ENCODE results near the gene FBXW8. TPM values are rescaled to one million over a fixed set of nuclear protein-coding genes. Genes with fewer than 3 reads are reported as not detected.
"Not testable (repeated sequence)": the region's sequence is repeated elsewhere in the genome, so short reads cannot be mapped to it uniquely, and the experiment has no call there.

The FBXW8 gene
- total RNA-seq, 1 donor from 2014 or later, result 17.9 TPM

- DNase-seq (ENCODE audit: low read depth), result no peak
Observed at GRCh38 chr12:117053597-117054201, 142.9 kb downstream of the FBXW8 start.

- DNase-seq (ENCODE audit: low read depth), result no peak
Observed at GRCh38 chr12:117054279-117054678, 143.5 kb downstream of the FBXW8 start.

GRCh38 chr12:117057626-117058025 lies 146.9 kb downstream of the FBXW8 start:
- DNase-seq (ENCODE audit: low read depth), result not testable (repeated sequence)

DNA sequence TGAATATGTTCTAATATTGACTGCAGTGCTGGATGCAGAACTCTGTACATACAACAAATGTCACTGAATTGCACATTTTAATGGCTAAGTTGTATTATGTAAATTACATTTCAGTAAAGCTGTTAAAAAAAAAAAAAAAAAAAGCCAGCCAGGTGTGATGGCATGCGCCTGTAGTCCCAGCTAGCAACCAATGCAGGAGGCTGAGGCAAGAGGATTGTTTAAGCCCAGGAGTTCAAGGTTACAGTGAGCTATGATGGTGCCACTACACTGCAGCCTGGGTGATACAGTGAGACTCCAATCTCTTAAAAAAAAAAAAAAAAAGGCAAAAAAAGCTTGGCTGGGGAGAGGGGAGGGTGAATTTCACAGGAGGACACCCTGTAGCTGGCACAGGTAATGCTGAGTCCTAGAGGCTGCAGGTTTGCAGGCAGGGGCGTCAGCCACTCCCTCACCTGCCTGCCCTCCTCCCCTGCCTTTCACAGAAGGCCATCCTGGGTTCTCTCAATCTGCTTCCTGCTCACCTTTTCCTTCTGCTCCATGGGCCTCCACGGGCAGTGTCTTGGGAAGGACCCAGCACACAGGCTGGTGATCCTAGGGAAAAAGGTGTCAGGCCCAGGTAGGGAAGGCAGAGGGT lies 147.8 kb downstream of the FBXW8 start:
- DNase-seq (ENCODE audit: low read depth), result no peak

DNA sequence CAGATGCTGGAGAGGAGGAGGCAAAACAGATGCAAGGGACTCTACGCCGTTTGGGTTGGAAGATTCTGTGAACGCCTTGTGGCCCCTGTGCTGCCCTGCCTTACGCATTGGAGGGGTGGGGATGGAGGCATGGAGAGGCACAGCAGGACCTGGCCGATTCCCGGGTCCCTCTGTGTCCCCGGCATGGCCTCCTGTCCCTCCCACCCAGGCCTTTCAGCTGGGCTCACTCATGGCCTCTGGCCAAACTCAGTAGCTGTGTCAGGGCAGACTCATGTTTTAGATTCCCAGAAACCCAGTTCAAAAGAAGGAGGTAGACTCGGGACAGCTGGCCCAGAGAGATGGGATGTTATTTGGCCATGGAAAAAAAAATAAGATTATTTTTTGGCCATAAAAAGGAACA lies 148.4 kb downstream of the FBXW8 start:
- no peak for DNase-seq (ENCODE audit: low read depth)

DNA sequence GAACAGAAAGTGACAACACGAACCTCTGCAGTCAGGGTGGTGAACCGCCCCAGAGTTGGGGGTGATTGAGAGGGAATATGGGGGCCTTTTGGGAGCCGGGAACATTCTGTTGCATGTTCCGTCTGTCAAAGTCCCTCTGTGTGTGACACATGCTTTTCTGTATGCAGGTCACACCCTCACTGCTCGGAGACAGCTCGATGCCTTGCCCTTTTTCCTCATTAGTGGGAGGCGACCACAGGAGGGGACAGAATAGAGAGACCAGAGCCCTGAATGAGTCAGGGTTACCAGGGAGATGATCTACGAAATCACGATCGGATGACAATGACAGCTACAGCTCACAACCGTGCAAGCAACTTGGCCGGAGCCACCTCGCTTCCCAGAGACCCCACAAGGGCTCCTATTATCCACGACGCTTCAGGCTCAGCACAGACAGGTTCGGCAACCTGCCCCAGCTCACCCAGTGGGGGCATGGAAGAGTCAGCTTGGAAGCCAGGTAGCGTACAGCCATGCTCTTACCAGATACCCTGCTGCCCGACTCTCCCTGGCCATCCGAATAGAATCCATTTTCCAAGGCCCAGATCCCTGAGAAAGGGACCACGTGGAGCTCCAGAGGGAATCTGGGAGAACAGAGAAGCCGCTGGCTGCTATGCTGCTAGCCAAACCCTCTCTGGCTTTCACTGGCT lies 149.6 kb downstream of the FBXW8 start:
- DNase-seq (ENCODE audit: low read depth), result no peak

DNA sequence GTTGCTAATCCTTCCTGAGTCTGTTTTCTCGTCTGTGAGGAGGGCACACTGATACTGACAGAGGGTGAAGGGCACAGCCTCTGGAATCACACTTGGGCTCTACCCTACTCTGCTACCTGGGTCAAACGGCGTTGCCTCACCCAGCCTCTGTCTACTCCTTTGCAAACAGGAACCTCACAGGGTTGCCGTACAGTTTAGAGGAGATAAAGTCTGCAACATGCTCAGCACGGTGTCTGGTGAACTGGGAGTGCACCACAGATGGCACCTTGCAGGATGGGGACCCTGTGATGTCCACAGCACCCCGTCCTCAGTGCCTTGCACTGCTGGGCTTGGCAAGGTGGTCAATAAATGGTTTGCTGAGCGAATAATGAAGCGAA lies 150.2 kb downstream of the FBXW8 start:
- DNase-seq (ENCODE audit: low read depth), result no peak

GRCh38 chr12:117061555-117062079 lies 150.9 kb downstream of the FBXW8 start:
- no peak for DNase-seq (ENCODE audit: low read depth)

GRCh38 chr12:117063162-117063911 lies 152.6 kb downstream of the FBXW8 start:
- no peak for DNase-seq (ENCODE audit: low read depth)

GRCh38 chr12:117064049-117064448 lies 153.3 kb downstream of the FBXW8 start:
- DNase-seq (ENCODE audit: low read depth), result no peak

GRCh38 chr12:117064596-117064995 lies 153.8 kb downstream of the FBXW8 start:
- DNase-seq (ENCODE audit: low read depth), result no peak

- DNase-seq (ENCODE audit: low read depth), result no peak
Observed at GRCh38 chr12:117067016-117067415, 156.3 kb downstream of the FBXW8 start.

DNA sequence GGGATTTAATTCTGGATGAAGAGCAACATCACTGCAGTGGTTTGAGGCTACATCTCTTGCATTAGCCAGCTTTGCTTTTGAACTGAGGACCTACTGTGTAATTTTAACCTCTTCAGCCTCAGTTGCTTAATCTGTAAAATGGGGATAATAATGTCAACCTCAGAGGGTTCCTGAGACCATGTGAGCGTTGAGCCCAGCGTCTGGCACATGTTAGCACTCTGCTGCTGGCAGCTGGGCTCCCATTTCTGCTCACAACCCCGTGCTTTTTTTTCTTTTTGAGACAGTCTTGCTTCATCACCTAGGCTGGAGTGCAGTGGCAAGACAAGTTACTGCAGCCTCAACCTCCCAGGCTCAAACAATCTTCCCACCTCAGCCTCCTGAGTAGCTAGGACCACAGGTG lies 156.9 kb downstream of the FBXW8 start:
- no peak for DNase-seq (ENCODE audit: low read depth)

DNA sequence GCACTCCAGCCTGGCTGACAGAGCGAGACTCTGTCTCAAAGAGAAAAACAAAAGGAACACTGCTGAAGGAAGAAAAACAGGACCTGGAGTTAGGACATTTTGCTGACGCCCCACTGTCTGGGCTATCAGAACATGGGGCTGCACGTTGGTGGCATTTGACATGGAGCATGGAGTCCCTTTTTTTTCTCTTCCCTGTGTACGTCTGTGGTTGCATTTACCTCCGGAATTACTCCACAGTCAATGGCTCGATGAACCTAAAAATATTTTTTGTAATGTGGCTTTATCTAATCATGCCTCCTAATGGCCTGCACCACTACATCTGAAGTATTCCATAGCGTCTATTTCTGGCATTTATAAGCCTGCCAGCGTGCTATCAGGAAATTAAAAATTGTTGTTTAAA lies 157.7 kb downstream of the FBXW8 start:
- no peak for DNase-seq (ENCODE audit: low read depth)

DNA sequence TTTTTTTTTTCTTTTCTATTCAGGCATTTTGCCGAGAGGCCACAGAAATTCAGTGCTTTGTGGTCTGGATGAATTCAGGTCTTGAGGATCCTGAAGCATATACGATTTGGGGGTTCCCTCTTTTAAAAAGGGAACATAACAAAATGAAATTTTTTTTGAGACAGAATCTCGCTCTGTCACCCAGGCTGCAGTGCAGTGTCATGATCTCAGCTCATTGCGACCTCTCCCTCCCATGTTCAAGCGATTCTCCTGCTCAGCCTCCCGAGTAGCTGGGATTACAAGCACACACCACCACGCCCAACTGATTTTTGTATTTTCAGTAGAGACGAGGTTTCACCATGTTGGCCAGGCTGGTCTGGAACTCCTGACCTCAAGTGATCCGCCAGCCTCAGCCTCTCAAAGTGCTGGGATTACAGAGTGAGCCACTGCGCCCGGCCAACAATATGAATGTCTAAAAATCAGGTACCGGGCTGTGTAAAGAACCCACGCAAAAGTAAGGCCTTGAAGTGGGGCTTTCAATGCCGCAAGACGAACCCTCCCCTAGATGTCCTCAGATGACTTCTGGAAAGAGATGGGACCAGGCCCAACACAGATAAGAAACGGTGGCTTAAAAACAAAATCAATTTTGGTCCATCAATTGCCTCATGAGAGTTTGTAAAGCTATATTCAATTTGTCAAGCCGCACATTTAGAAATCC lies 158.5 kb downstream of the FBXW8 start:
- DNase-seq (ENCODE audit: low read depth), result no peak

DNA sequence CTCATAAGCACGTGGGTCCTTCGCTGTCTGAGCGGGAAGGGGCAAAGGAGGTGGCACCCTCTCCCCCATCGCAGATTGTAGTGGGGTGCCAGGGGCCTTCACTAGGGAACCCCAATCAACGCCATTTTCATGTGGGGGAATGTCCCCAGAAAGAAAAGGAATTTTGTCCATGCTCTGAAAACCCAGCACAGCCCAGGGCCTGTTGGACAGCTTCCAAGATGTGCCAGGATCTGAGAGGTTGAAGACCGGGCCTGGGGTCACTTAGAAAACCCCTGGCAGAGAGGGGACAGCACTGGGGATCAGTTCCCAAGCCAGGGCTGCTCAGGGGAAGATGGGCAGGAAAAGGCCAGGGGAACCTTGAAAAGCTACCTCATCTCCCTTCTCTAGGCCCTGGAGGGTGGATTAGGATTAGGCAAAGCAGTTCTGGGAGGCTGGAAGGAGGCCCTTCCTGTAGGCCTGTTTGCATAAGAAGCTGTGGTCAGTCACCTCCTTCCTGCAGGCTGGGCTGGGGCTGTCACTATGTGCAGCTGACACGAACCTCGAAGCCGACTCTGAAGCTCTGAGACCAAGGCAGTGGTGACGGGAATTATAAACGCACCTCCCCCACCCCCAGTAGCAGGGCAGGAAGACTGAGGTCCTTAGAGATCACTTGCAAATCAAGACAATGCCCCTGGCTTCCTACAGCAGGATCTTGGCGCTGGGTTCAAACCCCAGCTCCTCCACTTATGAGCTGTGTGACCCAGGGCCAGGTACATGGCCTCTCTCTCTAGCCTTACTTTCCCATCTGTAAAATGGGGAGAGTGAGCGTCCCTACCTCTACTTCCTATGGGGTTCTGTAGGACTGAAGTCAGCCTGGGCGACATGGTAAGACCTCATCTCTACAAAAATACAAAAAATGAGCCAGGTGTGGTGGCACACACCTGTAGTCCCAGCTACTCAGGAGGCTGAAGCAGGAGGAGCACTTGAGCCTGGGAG lies 159.5 kb downstream of the FBXW8 start:
- no peak for DNase-seq (ENCODE audit: low read depth)

DNA sequence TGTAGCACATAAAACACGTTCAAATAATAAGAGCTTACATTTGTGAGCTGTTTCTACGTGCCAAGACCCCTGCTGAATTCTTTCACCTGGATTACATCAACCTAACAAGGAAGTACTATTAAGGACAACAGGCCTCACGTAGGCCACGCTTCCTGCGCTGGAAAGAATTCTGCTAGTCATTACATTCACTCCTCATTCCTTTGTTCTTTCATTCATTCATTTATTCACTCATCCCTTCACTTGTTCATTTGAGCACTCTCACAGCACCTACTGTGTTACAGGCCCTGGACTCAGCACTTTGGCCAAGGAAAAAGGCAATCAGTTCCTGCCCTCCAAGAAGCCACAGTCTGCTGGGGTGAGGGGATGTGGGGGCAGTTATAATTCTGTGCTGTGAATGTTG lies 160.3 kb downstream of the FBXW8 start:
- no peak for DNase-seq (ENCODE audit: low read depth)

DNA sequence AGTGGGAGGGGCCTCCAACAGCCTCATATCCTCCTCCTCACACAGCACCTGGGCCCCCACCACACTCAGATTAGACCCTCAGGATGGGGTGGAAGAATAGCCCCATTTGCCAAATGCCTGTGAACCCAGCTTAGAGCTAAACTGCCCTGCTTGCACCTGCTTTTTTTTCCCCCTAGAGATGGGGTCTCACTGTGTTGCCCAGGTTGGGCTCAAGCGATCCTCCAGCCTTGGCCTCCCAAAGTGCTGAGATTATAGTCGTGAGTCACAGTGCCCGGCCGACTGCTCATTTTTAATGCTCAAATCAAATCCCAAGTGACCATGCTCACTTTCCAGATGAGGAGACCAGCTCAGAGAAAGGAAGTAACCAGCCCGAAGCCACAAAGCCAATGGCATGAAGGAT lies 161.4 kb downstream of the FBXW8 start:
- DNase-seq (ENCODE audit: low read depth), result no peak

DNA sequence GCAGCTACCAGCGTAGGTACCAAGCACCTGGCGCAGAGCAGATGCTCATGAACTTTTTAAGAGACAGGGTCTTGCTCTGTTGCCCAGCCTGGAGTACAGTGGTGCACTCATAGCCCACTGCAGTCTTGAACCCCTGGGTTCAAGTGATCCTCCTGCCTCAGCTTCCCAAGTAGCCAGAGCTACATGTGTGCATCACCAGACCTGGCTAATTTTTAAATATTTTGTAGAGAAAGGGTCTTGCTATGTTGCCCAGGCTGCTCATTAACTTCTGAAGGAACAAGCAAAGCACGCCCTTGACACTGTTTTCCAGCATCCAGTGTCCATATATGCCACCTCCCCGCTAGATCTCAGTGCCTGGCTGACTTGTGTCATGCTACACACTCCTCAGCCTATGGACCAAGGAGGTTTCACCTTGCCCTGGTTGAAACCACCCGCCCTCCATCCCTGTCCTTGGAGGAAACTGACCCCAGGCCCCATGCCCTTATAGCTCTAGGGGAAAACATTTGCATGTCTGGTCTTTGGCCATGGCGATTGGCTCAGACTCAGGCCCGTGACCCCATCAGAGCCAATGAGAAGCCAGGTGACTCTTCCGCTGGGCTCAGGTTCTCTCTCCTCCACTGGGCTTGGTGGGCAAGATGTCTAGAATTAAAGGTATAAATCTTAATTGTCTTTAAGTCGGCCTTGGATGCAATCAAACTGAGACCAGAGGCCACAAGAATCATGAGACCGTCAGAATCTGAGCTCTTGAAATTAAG lies 162.2 kb downstream of the FBXW8 start:
- no peak for DNase-seq (ENCODE audit: low read depth)

DNA sequence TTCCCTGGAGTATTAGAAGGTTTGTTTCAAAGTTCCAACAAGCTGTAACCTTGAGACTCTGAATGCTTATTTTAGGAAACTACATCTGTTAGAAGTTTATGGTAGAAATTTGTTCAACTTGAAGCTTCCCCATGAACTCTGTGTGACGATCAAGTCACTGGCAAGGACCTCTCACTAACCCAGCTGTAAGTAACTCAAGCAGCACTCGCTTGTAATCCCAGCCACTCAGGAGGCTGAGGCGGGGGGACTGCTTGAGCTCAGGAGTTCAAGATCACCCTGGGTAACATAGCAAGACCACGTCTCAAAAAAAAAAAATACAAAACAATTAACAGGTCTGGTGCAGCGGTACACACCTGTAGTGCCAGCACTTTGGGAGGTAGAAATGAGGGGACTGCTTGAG lies 162.9 kb downstream of the FBXW8 start:
- no peak for DNase-seq (ENCODE audit: low read depth)

Data from renal cortical epithelial cell (primary cell).